Trophoblast cell (in vitro differentiated cells and primary cell): ENCODE data around the gene MTMR2.

Experiments used
- DNase-seq, 2 donors: peaks; one replicate each; pipeline ENCODE4 v3.0.0-alpha.2; 2016
- H2AFZ ChIP-seq: 2 replicates; pipeline ENCODE4 v1.6.1; 2013; ENCODE audit warnings: low read length, moderate library complexity, mild to moderate bottlenecking; ENCODE audit not compliant: insufficient read depth, poor library complexity
- H2AK5ac ChIP-seq: 2 replicates; pipeline ENCODE4 v1.6.1; 2013; ENCODE audit warnings: mild to moderate bottlenecking, low read length
- H2BK120ac ChIP-seq: 2 replicates; pipeline ENCODE4 v1.6.1; 2013; ENCODE audit warnings: low read length, mild to moderate bottlenecking, moderate library complexity; ENCODE audit not compliant: insufficient read depth, poor library complexity
- H2BK12ac ChIP-seq: 2 replicates; pipeline ENCODE4 v1.6.1; 2013; ENCODE audit warnings: mild to moderate bottlenecking, low read length, moderate library complexity
- H2BK5ac ChIP-seq: 2 replicates; pipeline ENCODE4 v1.6.1; 2013; ENCODE audit warnings: low read length, low read depth, moderate library complexity, mild to moderate bottlenecking; ENCODE audit not compliant: poor library complexity
- H3K14ac ChIP-seq: 2 replicates; pipeline ENCODE4 v1.6.1; 2013; ENCODE audit warnings: mild to moderate bottlenecking, low read length
- H3K18ac ChIP-seq: 2 replicates; pipeline ENCODE4 v1.6.1; 2013; ENCODE audit warnings: mild to moderate bottlenecking, low read length
- H3K23ac ChIP-seq: 2 replicates; pipeline ENCODE4 v1.6.1; 2013; ENCODE audit warnings: low read length
- H3K27ac ChIP-seq: 2 replicates; pipeline ENCODE4 v1.5.1; 2013; ENCODE audit warnings: low read depth, mild to moderate bottlenecking, inconsistent platforms, low read length, moderate library complexity
- H3K27me3 ChIP-seq: 2 replicates; pipeline ENCODE4 v1.6.1; 2013; ENCODE audit warnings: inconsistent platforms, mild to moderate bottlenecking, low read length, moderate library complexity; ENCODE audit not compliant: insufficient read depth
- H3K36me3 ChIP-seq, 2 experiments: 1 replicate in 1 of 2; 2 replicates in 1 of 2; pipeline ENCODE4 v1.6.1; 2013; ENCODE audit warnings: low read length in 2 of 2, mild to moderate bottlenecking in 2 of 2, moderate library complexity in 1 of 2; ENCODE audit not compliant: insufficient read depth in 2 of 2, control insufficient read depth in 1 of 2
- H3K4ac ChIP-seq: 2 replicates; pipeline ENCODE4 v1.6.1; 2013; ENCODE audit warnings: low read depth, mild to moderate bottlenecking, low read length, moderate library complexity
- H3K4me1 ChIP-seq, 2 experiments: 1 replicate in 1 of 2; 2 replicates in 1 of 2; pipeline ENCODE4 v1.6.1; 2013; ENCODE audit warnings: low read length in 2 of 2, mild to moderate bottlenecking in 2 of 2, moderate library complexity in 1 of 2; ENCODE audit not compliant: insufficient read depth in 2 of 2, control insufficient read depth in 1 of 2
- H3K4me2 ChIP-seq: 2 replicates; pipeline ENCODE4 v1.6.1; 2013; ENCODE audit warnings: inconsistent platforms, mild to moderate bottlenecking, low read length, moderate library complexity
- H3K4me3 ChIP-seq: 2 replicates; pipeline ENCODE4 v1.5.1; 2013; ENCODE audit warnings: mild to moderate bottlenecking, low read depth, low read length, inconsistent platforms
- H3K79me1 ChIP-seq: one replicate; pipeline ENCODE4 v1.6.1; 2013; ENCODE audit warnings: low read length
- H3K79me2 ChIP-seq: 2 replicates; pipeline ENCODE4 v1.6.1; 2013; ENCODE audit warnings: low read length, mild to moderate bottlenecking; ENCODE audit not compliant: control insufficient read depth, insufficient read depth, poor library complexity
- H3K9ac ChIP-seq: 2 replicates; pipeline ENCODE4 v1.6.1; 2013; ENCODE audit warnings: mild to moderate bottlenecking, low read length
- H3K9me3 ChIP-seq: 2 replicates; pipeline ENCODE4 v1.6.1; 2013; ENCODE audit warnings: low read depth, mild to moderate bottlenecking, control low read depth, inconsistent platforms, low read length; ENCODE audit not compliant: insufficient read depth
- H4K12ac ChIP-seq: 2 replicates; pipeline ENCODE4 v1.6.1; 2013; ENCODE audit warnings: low read depth, mild to moderate bottlenecking, low read length, moderate library complexity
- H4K8ac ChIP-seq: 2 replicates; pipeline ENCODE4 v1.6.1; 2013; ENCODE audit warnings: low read depth, mild to moderate bottlenecking, low read length, moderate library complexity
- H4K91ac ChIP-seq: one replicate; pipeline ENCODE4 v1.6.1; 2013; ENCODE audit warnings: low read depth, mild to moderate bottlenecking, low read length, moderate library complexity
- WGBS: extraction: QIAGEN DNeasy Blood & Tissue Kit; methylation state at CpG from one replicate; pipeline ENCODE4 v1.1.7; 2013; ENCODE audit warnings: missing lambda C conversion rate; ENCODE audit not compliant: insufficient read length, insufficient coverage; ENCODE audit errors: extremely low coverage; 5-methylcytosine and 5-hydroxymethylcytosine counted together

Gene MTMR2

GRCh38 chr11:95888852-95889251, 35.1 kb downstream of the MTMR2 start:
- WGBS, result no CpG with 5 or more reads among the region's 4 CpGs
- Histone ChIP-seq H2BK5ac (no peak overlapping the region), H2BK12ac (no peak overlapping the region), H2AFZ (no peak overlapping the region), H4K91ac (no peak overlapping the region), H3K18ac (no peak overlapping the region), H3K36me3 (no peaks in the 10 kb centered on the region), H3K4me1 (no peaks in the 10 kb centered on the region), H2AK5ac (no peak overlapping the region), H3K4ac (no peak overlapping the region), H4K12ac (no peak overlapping the region), H3K23ac (no peak overlapping the region), H2BK120ac (no peak overlapping the region), H3K9me3 (no peaks in the 10 kb centered on the region), H3K27ac (no peak overlapping the region), H3K4me2 (no peak overlapping the region), H4K8ac (no peak overlapping the region), H3K4me3 (no peak overlapping the region), H3K79me2 (no peaks in the 10 kb centered on the region), H3K9ac (no peak overlapping the region), H3K79me1 (no peaks in the 10 kb centered on the region), H3K14ac (no peak overlapping the region), H3K27me3 (no peaks in the 10 kb centered on the region)
- no peak for DNase-seq

GRCh38 chr11:95888439-95888838, 35.5 kb downstream of the MTMR2 start:
- H2BK12ac ChIP-seq, result no peak overlapping the region
- no peak overlapping the region for H4K91ac ChIP-seq
- no peak overlapping the region for H3K23ac ChIP-seq
- H3K27ac ChIP-seq, result no peak overlapping the region
- DNase-seq, result no peak
- no peak overlapping the region for H2AK5ac ChIP-seq
- no peak overlapping the region for H3K4me3 ChIP-seq
- no peak overlapping the region for H2BK5ac ChIP-seq
- no peak overlapping the region for H2AFZ ChIP-seq
- no peaks in the 10 kb centered on the region for H3K79me1 ChIP-seq
- H3K18ac ChIP-seq, result no peak overlapping the region
- H3K14ac ChIP-seq, result no peak overlapping the region
- no peaks in the 10 kb centered on the region for H3K9me3 ChIP-seq
- no peaks in the 10 kb centered on the region for H3K4me1 ChIP-seq
- no peak overlapping the region for H2BK120ac ChIP-seq
- H4K8ac ChIP-seq, result no peak overlapping the region
- H3K9ac ChIP-seq, result no peak overlapping the region
- H3K4me2 ChIP-seq, result no peak overlapping the region
- H3K79me2 ChIP-seq, result no peaks in the 10 kb centered on the region
- no peaks in the 10 kb centered on the region for H3K36me3 ChIP-seq
- no peaks in the 10 kb centered on the region for H3K27me3 ChIP-seq
- no peak overlapping the region for H4K12ac ChIP-seq
- no peak overlapping the region for H3K4ac ChIP-seq

GRCh38 chr11:95886462-95886861, 37.4 kb downstream of the MTMR2 start:
- Histone ChIP-seq H3K27ac (no peak overlapping the region), H3K14ac (no peak overlapping the region), H3K9me3 (no peaks in the 10 kb centered on the region), H2AFZ (no peak overlapping the region), H4K8ac (no peak overlapping the region), H2AK5ac (no peak overlapping the region), H3K9ac (no peak overlapping the region), H3K18ac (no peak overlapping the region), H3K23ac (no peak overlapping the region), H3K4ac (no peak overlapping the region), H2BK5ac (no peak overlapping the region), H4K91ac (no peak overlapping the region), H3K4me2 (no peak overlapping the region), H3K79me1 (no peaks in the 10 kb centered on the region), H3K4me3 (no peak overlapping the region), H3K27me3 (no peaks in the 10 kb centered on the region), H3K36me3 (peaks cover 0 to 3% of the 10 kb centered on the region in 2 experiments), H3K4me1 (no peaks in the 10 kb centered on the region), H2BK120ac (no peak overlapping the region), H3K79me2 (no peaks in the 10 kb centered on the region), H4K12ac (no peak overlapping the region), H2BK12ac (no peak overlapping the region)
- DNase-seq, result no peak
- WGBS, result no CpG with 5 or more reads among the region's 1 CpG

DNA sequence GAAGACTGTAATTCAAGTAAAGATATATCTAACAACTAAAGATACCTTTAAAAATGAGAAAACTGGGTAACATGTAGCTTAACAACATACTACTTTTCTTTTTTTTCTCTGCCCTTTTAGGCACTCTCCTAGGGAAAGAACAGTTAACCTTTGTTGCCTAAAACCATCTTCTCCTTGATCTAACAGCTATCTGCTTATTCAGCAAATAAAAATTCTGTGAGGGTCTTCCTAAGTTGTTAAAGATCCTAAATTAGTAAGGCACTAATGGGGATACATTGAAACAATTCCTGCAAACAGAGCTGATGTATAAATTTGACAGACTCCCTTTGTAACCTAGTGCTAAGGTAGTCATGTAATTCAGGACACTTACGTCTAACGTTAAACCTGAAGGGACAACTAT, 39.1 kb downstream of the MTMR2 start:
- H4K91ac ChIP-seq, result no peak overlapping the region
- no peak overlapping the region for H3K4me3 ChIP-seq
- H3K27ac ChIP-seq, result no peak overlapping the region
- no peaks in the 10 kb centered on the region for H3K79me1 ChIP-seq
- H3K14ac ChIP-seq, result no peak overlapping the region
- H2AFZ ChIP-seq, result no peak overlapping the region
- H3K18ac ChIP-seq, result no peak overlapping the region
- no CpG with 5 or more reads among the region's 2 CpGs for WGBS
- no peak overlapping the region for H3K9ac ChIP-seq
- no peak overlapping the region for H4K12ac ChIP-seq
- no peaks in the 10 kb centered on the region for H3K27me3 ChIP-seq
- H2AK5ac ChIP-seq, result no peak overlapping the region
- peaks cover 0 to 3% of the 10 kb centered on the region in 2 experiments for H3K36me3 ChIP-seq
- no peaks in the 10 kb centered on the region for H3K9me3 ChIP-seq
- H3K79me2 ChIP-seq, result no peaks in the 10 kb centered on the region
- no peaks in the 10 kb centered on the region for H3K4me1 ChIP-seq
- H3K23ac ChIP-seq, result no peak overlapping the region
- H3K4me2 ChIP-seq, result no peak overlapping the region
- no peak for DNase-seq
- no peak overlapping the region for H2BK5ac ChIP-seq
- no peak overlapping the region for H2BK120ac ChIP-seq
- no peak overlapping the region for H4K8ac ChIP-seq
- no peak overlapping the region for H2BK12ac ChIP-seq
- H3K4ac ChIP-seq, result no peak overlapping the region
